K562 (cell line): ENCODE results near the gene WNK2. TPM values are rescaled to one million over a fixed set of nuclear protein-coding genes. Genes with fewer than 3 reads are reported as not detected.

ENCODE experiments used
- ATAC-seq: fragments of 200-7000 bp; cut with Tn5 transposase; 3 replicates; pipeline ENCODE4 v1.9.1; 2020; ENCODE audit warnings: moderate library complexity
- BruUV-seq: library from RNA; stranded (reverse); fragments of 400-500 nt; replicated peaks from 2 replicates; lab custom pipeline; 2021; lab: Mats Ljungman, UMichigan
- CTCF ChIA-PET: fragments of 300-600 bp; formaldehyde crosslinking; extraction: SDS; loops from one replicate; lab custom pipeline; 2021; ENCODE audit warnings: low intra/inter-chr PET ratio; lab: Yijun Ruan, JAX
- POLR2A ChIA-PET: fragments of 300-600, 350-650 bp; sonication (Branson Sonifier 250); formaldehyde crosslinking; extraction: SDS; loops from one replicate; lab custom pipeline; 2021; ENCODE audit warnings: antibody characterized with exemption, inconsistent platforms; lab: Yijun Ruan, JAX
- DNase-seq, 4 experiments: peaks; one replicate each; pipeline versions ENCODE4 v3.0.0 to v3.0.0-alpha.2; 2011 to 2018; ENCODE audit warnings: low spot score in 3 of 4, mixed read lengths in 3 of 4; ENCODE audit errors: extremely low read depth in 1 of 4
- FAIRE-seq: peaks from 2 replicates; lab custom pipeline; 2011; peaks lifted over from hg19 to GRCh38; lab: Jason Lieb, UNC
- H2AFZ ChIP-seq: 2 replicates; pipeline ENCODE4 v1.6.0; 2011; ENCODE audit warnings: low read depth, low read length, control low read depth, inconsistent platforms
- H3K27ac ChIP-seq: fragments of 200-600 bp; 3 replicates; pipeline ENCODE4 v1.8.0; 2011; ENCODE audit warnings: low read depth, mild to moderate bottlenecking, control low read depth, inconsistent platforms, low read length, moderate library complexity, mixed read lengths; ENCODE audit errors: extremely low read depth
- H3K27me3 ChIP-seq, 2 experiments: fragments of 300-600 bp in 1 of 2; 2 replicates in 1 of 2; 3 replicates in 1 of 2; pipeline versions ENCODE4 v1.6.0 to v1.8.0; 2011; ENCODE audit warnings: inconsistent platforms in 2 of 2, low read length in 2 of 2, mild to moderate bottlenecking in 1 of 2, mixed read lengths in 1 of 2, moderate library complexity in 1 of 2; ENCODE audit not compliant: control insufficient read depth in 2 of 2, insufficient read depth in 2 of 2
- H3K36me3 ChIP-seq: fragments of 300-600 bp; 3 replicates; pipeline ENCODE4 v1.8.0; 2011; ENCODE audit warnings: mild to moderate bottlenecking, low read length, inconsistent platforms; ENCODE audit not compliant: control insufficient read depth, insufficient read depth
- H3K4me1 ChIP-seq, 2 experiments: fragments of 200-600 bp in 1 of 2; replicated peaks in 1 of 2; 2 replicates in 1 of 2; 3 replicates in 1 of 2; pipeline versions ENCODE4 v1.5.1 to v1.8.0; 2011; ENCODE audit warnings: inconsistent platforms in 2 of 2, low read length in 2 of 2, mild to moderate bottlenecking in 1 of 2, mixed read lengths in 1 of 2, moderate library complexity in 1 of 2; ENCODE audit not compliant: control insufficient read depth in 2 of 2, insufficient read depth in 2 of 2
- H3K4me2 ChIP-seq: 2 replicates; pipeline ENCODE4 v1.6.1; 2011; ENCODE audit warnings: low read length, control low read depth, inconsistent platforms, mixed read lengths; ENCODE audit not compliant: insufficient read depth
- H3K4me3 ChIP-seq: fragments of 200-600 bp; sonication (generic), shearing (Covaris generic); 2 replicates; pipeline ENCODE4 v1.5.1; 2016; ENCODE audit warnings: control low read depth, inconsistent platforms
- H3K79me2 ChIP-seq: fragments of 200-600 bp; 3 replicates; pipeline ENCODE4 v1.8.0; 2011; ENCODE audit warnings: low read length, inconsistent platforms; ENCODE audit not compliant: control insufficient read depth, insufficient read depth
- H3K9ac ChIP-seq, 2 experiments: 2 replicates each; pipeline versions ENCODE4 v1.6.0 to v1.6.1; 2011; ENCODE audit warnings: low read depth in 2 of 2, low read length in 2 of 2, control low read depth in 1 of 2, inconsistent platforms in 1 of 2, mild to moderate bottlenecking in 1 of 2, mixed read lengths in 1 of 2; ENCODE audit not compliant: insufficient read depth in 1 of 2
- H3K9me1 ChIP-seq: one replicate; pipeline ENCODE4 v1.6.0; 2011; ENCODE audit warnings: inconsistent platforms, mild to moderate bottlenecking, low read length, moderate library complexity; ENCODE audit not compliant: control insufficient read depth, insufficient read depth
- H3K9me3 ChIP-seq: replicated peaks from 2 replicates; pipeline ENCODE4 v1.5.1; 2011; ENCODE audit warnings: low read depth, low read length, inconsistent platforms; ENCODE audit not compliant: control insufficient read depth, insufficient read depth
- H4K20me1 ChIP-seq: replicated peaks from 2 replicates; pipeline ENCODE4 v1.6.1; 2011; ENCODE audit warnings: low read length, inconsistent platforms, mixed read lengths; ENCODE audit not compliant: control insufficient read depth, insufficient read depth
- KAT7 ChIP-seq: sonication (generic); formaldehyde crosslinking; IDR thresholded peaks from 2 replicates; pipeline ENCODE4 v1.8.0; 2022; ENCODE audit warnings: missing genetic modification reagents, mild to moderate bottlenecking, borderline replicate concordance
- ZZZ3 ChIP-seq: fragments of 450-650 bp; IDR thresholded peaks from 2 replicates; pipeline ENCODE4 v1.6.1; 2016; ENCODE audit warnings: antibody characterized with exemption, mild to moderate bottlenecking, moderate library complexity
- WGBS: fragments of 100-300 bp; shearing (Covaris generic); methylation state at CpG from one replicate; pipeline ENCODE4 v1.1.6; 2016; ENCODE audit warnings: low coverage, mixed read lengths; ENCODE audit not compliant: insufficient coverage; ENCODE audit errors: missing lambda C conversion rate; 5-methylcytosine and 5-hydroxymethylcytosine counted together
- in situ Hi-C: fragments of 300-500 bp; cut with MboI; formaldehyde crosslinking; loops from 4 replicates; pipeline ENCODE4 v1.15.0; 2018; ENCODE audit warnings: inconsistent platforms, mixed read lengths
- intact Hi-C: fragments of 100-400 bp; cut with micrococcal nuclease; formaldehyde crosslinking; loops from 2 replicates; pipeline ENCODE4 v1.14.2; 2022
- polyA plus RNA-seq, 8 experiments: library from polyadenylated mRNA; depleted of rRNA in 4 of 8; stranded (reverse) in 5 of 8; unstranded in 3 of 8; fragments of >200 nt; fragmentation: Nextera tagmentation in 2 of 8; fragmentation: Illumina TruSeq in 1 of 8; extraction: Ambion mirVana in 2 of 8; extraction: Trizol in 1 of 8; gene quantifications; 2 replicates each; pipeline versions ENCODE4 v1.2.1 to v1.2.3, GENCODE V29; 2011 to 2014; ENCODE audit warnings: inconsistent platforms in 1 of 8, missing spikeins in 1 of 8
- total RNA-seq, 7 experiments: library from RNA; depleted of rRNA in 6 of 7; stranded (reverse); fragments of >200 nt in 6 of 7; fragmentation: Illumina TruSeq in 2 of 7; extraction: Trizol in 2 of 7; gene quantifications; 2 replicates each; pipeline versions ENCODE4 v1.2.1 to v1.2.3, GENCODE V29; 2011 to 2021; ENCODE audit warnings: low replicate concordance in 1 of 7

Gene WNK2
- total and polyA plus RNA-seq, 9 of the 15 experiments (the other 6 are each of a cell fraction or from before 2014, with no cell fraction given) = 0.36 to 3.3 (median 0.64) TPM; not detected in 2

DNA sequence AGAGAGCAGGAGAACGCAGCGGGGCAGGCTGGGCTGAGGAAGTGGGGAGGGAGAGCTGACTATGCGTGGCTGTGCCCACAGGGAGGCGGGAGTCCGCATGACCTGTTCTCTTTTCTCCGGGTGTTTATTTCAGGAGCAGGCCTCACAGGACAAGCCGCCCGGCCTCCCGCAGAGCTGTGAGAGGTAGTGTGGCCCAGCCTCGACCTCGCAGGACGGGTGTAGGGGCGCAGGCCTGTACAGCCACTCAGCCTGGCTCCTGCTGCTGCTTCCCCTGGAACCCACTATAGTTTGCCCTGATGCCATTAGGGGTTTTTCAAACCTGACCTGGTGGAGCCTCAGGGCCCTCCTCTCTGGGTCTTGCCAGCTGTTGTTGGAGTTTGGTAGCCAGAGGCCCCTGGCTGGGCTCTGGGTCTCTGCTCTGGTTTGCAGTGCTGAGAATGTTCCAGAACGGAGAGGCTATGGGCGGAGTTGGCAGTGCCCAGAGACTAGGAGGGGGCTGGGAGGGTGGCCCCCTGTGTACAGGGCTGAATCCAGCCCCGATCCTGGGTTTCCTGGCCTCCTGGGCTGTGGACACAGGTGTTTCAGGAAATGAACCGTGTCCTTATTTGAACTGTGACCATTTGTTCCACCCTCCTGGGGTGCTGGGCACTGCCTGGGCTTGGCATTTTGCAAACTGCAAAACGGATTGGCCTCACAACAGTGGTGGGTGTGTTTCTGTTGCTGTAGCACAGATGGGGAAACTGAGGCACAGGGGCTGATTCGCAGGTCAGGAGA is 78.8 kb downstream of the WNK2 start:
- Histone ChIP-seq H3K36me3 (no peaks in the 10 kb centered on the region), H3K9me1 (peaks cover 2% of the 10 kb centered on the region), H3K79me2 (no peaks in the 10 kb centered on the region), H3K4me1 (peaks cover 0 to 9% of the 10 kb centered on the region in 2 experiments; a peak in 2 of 5 replicates), H3K4me3 (no peak overlapping the region), H3K9me3 (no peaks in the 10 kb centered on the region), H3K27ac (no peak overlapping the region), H2AFZ (no peak overlapping the region), H3K4me2 (no peak overlapping the region), H4K20me1 (peaks cover 12% of the 10 kb centered on the region), H3K27me3 (peaks cover 22 to 86% of the 10 kb centered on the region in 2 experiments), H3K9ac (0 out of 4 replicates have a peak overlapping the region, but pooled peaks of 1 of the 2 experiments have one; percentile 16)
- TF ChIP-seq ZZZ3 = no peak
- no peak for TF ChIP-seq KAT7 (CRISPR knock-in tag)
- ATAC-seq = no peak
- no TSS peak for BruUV-seq
- in situ Hi-C loops (no loop called here), intact Hi-C loops (no loop called here)
- CTCF ChIA-PET = no interaction called here
- no peak for FAIRE-seq
- POLR2A ChIA-PET = interaction anchor here (0.9 kb wide), 1 partner anchor 21 kb away, joined by 5 read pairs; no protein-coding TSS in a partner anchor
- DNase-seq = peak in 1 of 4 experiments; percentile 10
- 10% methylated on average over 19 of the region's 19 CpGs for WGBS
